ENCODE data around the gene MERTK. TPM values are rescaled to one million over a fixed set of nuclear protein-coding genes. Genes with fewer than 3 reads are reported as not detected.

The MERTK gene
- total RNA-seq, 1 experiment from 2014 or later: not detected

GRCh38 chr2:111994042-111994441 lies 95.6 kb downstream of the MERTK start:
- Histone ChIP-seq H3K4me3 (ENCODE audit: low read length) (no peak overlapping the region), H3K79me2 (ENCODE audit: low read length) (no peaks in the 10 kb centered on the region), H3K4me1 (ENCODE audit: low read length) (no peaks in the 10 kb centered on the region), H3K9me2 (replicated peaks; ENCODE audit: insufficient read depth, low read length) (no peaks in the 10 kb centered on the region), H3K36me3 (ENCODE audit: insufficient read depth, low read length) (no peaks in the 10 kb centered on the region), H3K27ac (ENCODE audit: low read length) (no peak overlapping the region), H3K9me3 (ENCODE audit: low read length) (no peaks in the 10 kb centered on the region), H2AFZ (ENCODE audit: low read length) (no peak overlapping the region), H4K20me1 (ENCODE audit: insufficient read depth, low read depth, low read length) (no peaks in the 10 kb centered on the region), H3K4me2 (ENCODE audit: low read depth, low read length, poor library complexity, severe bottlenecking) (no peak overlapping the region), H3K27me3 (ENCODE audit: low read length) (no peaks in the 10 kb centered on the region), H3K9ac (ENCODE audit: low read length) (no peak overlapping the region)
- DNase-seq: no peak

GRCh38 chr2:111995148-111995547 lies 96.7 kb downstream of the MERTK start:
- no peak for DNase-seq
- no peaks in the 10 kb centered on the region for H4K20me1 ChIP-seq (ENCODE audit: insufficient read depth, low read depth, low read length)
- H3K9ac ChIP-seq (ENCODE audit: low read length): no peak overlapping the region
- no peak overlapping the region for H3K4me3 ChIP-seq (ENCODE audit: low read length)
- no peak overlapping the region for H3K27ac ChIP-seq (ENCODE audit: low read length)
- H2AFZ ChIP-seq (ENCODE audit: low read length): no peak overlapping the region
- H3K4me1 ChIP-seq (ENCODE audit: low read length): no peaks in the 10 kb centered on the region
- no peaks in the 10 kb centered on the region for H3K79me2 ChIP-seq (ENCODE audit: low read length)
- no peaks in the 10 kb centered on the region for H3K27me3 ChIP-seq (ENCODE audit: low read length)
- H3K9me3 ChIP-seq (ENCODE audit: low read length): no peaks in the 10 kb centered on the region
- H3K4me2 ChIP-seq (ENCODE audit: low read depth, low read length, poor library complexity, severe bottlenecking): no peak overlapping the region
- H3K36me3 ChIP-seq (ENCODE audit: insufficient read depth, low read length): no peaks in the 10 kb centered on the region
- no peaks in the 10 kb centered on the region for H3K9me2 ChIP-seq (replicated peaks; ENCODE audit: insufficient read depth, low read length)

GRCh38 chr2:111999809-112000208 lies 101.4 kb downstream of the MERTK start:
- Histone ChIP-seq H3K79me2 (ENCODE audit: low read length) (no peaks in the 10 kb centered on the region), H3K4me1 (ENCODE audit: low read length) (peaks cover 20% of the 10 kb centered on the region), H3K27ac (ENCODE audit: low read length) (no peak overlapping the region), H3K9ac (ENCODE audit: low read length) (no peak overlapping the region), H4K20me1 (ENCODE audit: insufficient read depth, low read depth, low read length) (no peaks in the 10 kb centered on the region), H3K27me3 (ENCODE audit: low read length) (no peaks in the 10 kb centered on the region), H3K4me3 (ENCODE audit: low read length) (no peak overlapping the region), H3K36me3 (ENCODE audit: insufficient read depth, low read length) (no peaks in the 10 kb centered on the region), H3K4me2 (ENCODE audit: low read depth, low read length, poor library complexity, severe bottlenecking) (no peak overlapping the region), H3K9me3 (ENCODE audit: low read length) (no peaks in the 10 kb centered on the region), H3K9me2 (replicated peaks; ENCODE audit: insufficient read depth, low read length) (no peaks in the 10 kb centered on the region), H2AFZ (ENCODE audit: low read length) (no peak overlapping the region)
- no peak for DNase-seq

GRCh38 chr2:112000399-112001135 lies 102.2 kb downstream of the MERTK start:
- Histone ChIP-seq H3K36me3 (ENCODE audit: insufficient read depth, low read length) (no peaks in the 10 kb centered on the region), H3K27ac (ENCODE audit: low read length) (no peak overlapping the region), H3K4me2 (ENCODE audit: low read depth, low read length, poor library complexity, severe bottlenecking) (peak overlapping the region; percentile 52), H2AFZ (ENCODE audit: low read length) (0 out of 2 replicates have a peak overlapping the region, but pooled peaks have one; percentile 7), H3K9ac (ENCODE audit: low read length) (no peak overlapping the region), H4K20me1 (ENCODE audit: insufficient read depth, low read depth, low read length) (no peaks in the 10 kb centered on the region), H3K4me1 (ENCODE audit: low read length) (peaks cover 20% of the 10 kb centered on the region), H3K27me3 (ENCODE audit: low read length) (no peaks in the 10 kb centered on the region), H3K9me3 (ENCODE audit: low read length) (no peaks in the 10 kb centered on the region), H3K4me3 (ENCODE audit: low read length) (peak overlapping the region; percentile 4; the same call in 1 of the 2 replicates), H3K9me2 (replicated peaks; ENCODE audit: insufficient read depth, low read length) (no peaks in the 10 kb centered on the region), H3K79me2 (ENCODE audit: low read length) (no peaks in the 10 kb centered on the region)
- DNase-seq: no peak

- no peaks in the 10 kb centered on the region for H3K9me2 ChIP-seq (replicated peaks; ENCODE audit: insufficient read depth, low read length)
- H3K27ac ChIP-seq (ENCODE audit: low read length): no peak overlapping the region
- peak overlapping the region; percentile 52 for H3K4me2 ChIP-seq (ENCODE audit: low read depth, low read length, poor library complexity, severe bottlenecking)
- H4K20me1 ChIP-seq (ENCODE audit: insufficient read depth, low read depth, low read length): no peaks in the 10 kb centered on the region
- H3K4me3 ChIP-seq (ENCODE audit: low read length): peak overlapping the region; percentile 4; the same call in 1 of the 2 replicates
- H3K9me3 ChIP-seq (ENCODE audit: low read length): no peaks in the 10 kb centered on the region
- peak; percentile 71 for DNase-seq
- no peaks in the 10 kb centered on the region for H3K79me2 ChIP-seq (ENCODE audit: low read length)
- H3K36me3 ChIP-seq (ENCODE audit: insufficient read depth, low read length): no peaks in the 10 kb centered on the region
- 0 out of 2 replicates have a peak overlapping the region, but pooled peaks have one; percentile 7 for H2AFZ ChIP-seq (ENCODE audit: low read length)
- peaks cover 23% of the 10 kb centered on the region for H3K4me1 ChIP-seq (ENCODE audit: low read length)
- H3K27me3 ChIP-seq (ENCODE audit: low read length): no peaks in the 10 kb centered on the region
- H3K9ac ChIP-seq (ENCODE audit: low read length): no peak overlapping the region
Observed at GRCh38 chr2:112001136-112001715, 102.8 kb downstream of the MERTK start.

- no peaks in the 10 kb centered on the region for H3K27me3 ChIP-seq (ENCODE audit: low read length)
- H3K4me2 ChIP-seq (ENCODE audit: low read depth, low read length, poor library complexity, severe bottlenecking): peak overlapping the region; percentile 52
- H3K9ac ChIP-seq (ENCODE audit: low read length): no peak overlapping the region
- H3K9me2 ChIP-seq (replicated peaks; ENCODE audit: insufficient read depth, low read length): no peaks in the 10 kb centered on the region
- H2AFZ ChIP-seq (ENCODE audit: low read length): no peak overlapping the region
- H3K36me3 ChIP-seq (ENCODE audit: insufficient read depth, low read length): no peaks in the 10 kb centered on the region
- peaks cover 27% of the 10 kb centered on the region for H3K4me1 ChIP-seq (ENCODE audit: low read length)
- H3K9me3 ChIP-seq (ENCODE audit: low read length): no peaks in the 10 kb centered on the region
- H3K27ac ChIP-seq (ENCODE audit: low read length): no peak overlapping the region
- DNase-seq: no peak
- H3K79me2 ChIP-seq (ENCODE audit: low read length): no peaks in the 10 kb centered on the region
- no peak overlapping the region for H3K4me3 ChIP-seq (ENCODE audit: low read length)
- H4K20me1 ChIP-seq (ENCODE audit: insufficient read depth, low read depth, low read length): no peaks in the 10 kb centered on the region
Observed at GRCh38 chr2:112001942-112002341, 103.5 kb downstream of the MERTK start.

- H3K4me3 ChIP-seq (ENCODE audit: low read length): no peak overlapping the region
- no peaks in the 10 kb centered on the region for H3K9me2 ChIP-seq (replicated peaks; ENCODE audit: insufficient read depth, low read length)
- H3K27me3 ChIP-seq (ENCODE audit: low read length): no peaks in the 10 kb centered on the region
- no peak overlapping the region for H2AFZ ChIP-seq (ENCODE audit: low read length)
- H3K9ac ChIP-seq (ENCODE audit: low read length): no peak overlapping the region
- H3K27ac ChIP-seq (ENCODE audit: low read length): no peak overlapping the region
- H3K79me2 ChIP-seq (ENCODE audit: low read length): no peaks in the 10 kb centered on the region
- DNase-seq: no peak
- no peaks in the 10 kb centered on the region for H3K9me3 ChIP-seq (ENCODE audit: low read length)
- no peak overlapping the region for H3K4me2 ChIP-seq (ENCODE audit: low read depth, low read length, poor library complexity, severe bottlenecking)
- peaks cover 36% of the 10 kb centered on the region for H3K4me1 ChIP-seq (ENCODE audit: low read length)
- H3K36me3 ChIP-seq (ENCODE audit: insufficient read depth, low read length): no peaks in the 10 kb centered on the region
- H4K20me1 ChIP-seq (ENCODE audit: insufficient read depth, low read depth, low read length): no peaks in the 10 kb centered on the region
Observed at GRCh38 chr2:112003576-112004252, 105.3 kb downstream of the MERTK start.

- H3K79me2 ChIP-seq (ENCODE audit: low read length): no peaks in the 10 kb centered on the region
- peaks cover 36% of the 10 kb centered on the region for H3K4me1 ChIP-seq (ENCODE audit: low read length)
- DNase-seq: peak; percentile 52
- H2AFZ ChIP-seq (ENCODE audit: low read length): no peak overlapping the region
- no peak overlapping the region for H3K27ac ChIP-seq (ENCODE audit: low read length)
- H3K27me3 ChIP-seq (ENCODE audit: low read length): no peaks in the 10 kb centered on the region
- no peak overlapping the region for H3K9ac ChIP-seq (ENCODE audit: low read length)
- no peak overlapping the region for H3K4me2 ChIP-seq (ENCODE audit: low read depth, low read length, poor library complexity, severe bottlenecking)
- no peaks in the 10 kb centered on the region for H4K20me1 ChIP-seq (ENCODE audit: insufficient read depth, low read depth, low read length)
- no peak overlapping the region for H3K4me3 ChIP-seq (ENCODE audit: low read length)
- no peaks in the 10 kb centered on the region for H3K9me2 ChIP-seq (replicated peaks; ENCODE audit: insufficient read depth, low read length)
- no peaks in the 10 kb centered on the region for H3K9me3 ChIP-seq (ENCODE audit: low read length)
- H3K36me3 ChIP-seq (ENCODE audit: insufficient read depth, low read length): no peaks in the 10 kb centered on the region
Observed at GRCh38 chr2:112004253-112004645, 105.8 kb downstream of the MERTK start.
